ENCODE measurements around the gene PTPRH. TPM values are rescaled to one million over a fixed set of nuclear protein-coding genes. Genes with fewer than 3 reads are reported as not detected.

Gene PTPRH
- polyA plus RNA-seq, 1 donor from 2014 or later = 0.54 TPM

DNA sequence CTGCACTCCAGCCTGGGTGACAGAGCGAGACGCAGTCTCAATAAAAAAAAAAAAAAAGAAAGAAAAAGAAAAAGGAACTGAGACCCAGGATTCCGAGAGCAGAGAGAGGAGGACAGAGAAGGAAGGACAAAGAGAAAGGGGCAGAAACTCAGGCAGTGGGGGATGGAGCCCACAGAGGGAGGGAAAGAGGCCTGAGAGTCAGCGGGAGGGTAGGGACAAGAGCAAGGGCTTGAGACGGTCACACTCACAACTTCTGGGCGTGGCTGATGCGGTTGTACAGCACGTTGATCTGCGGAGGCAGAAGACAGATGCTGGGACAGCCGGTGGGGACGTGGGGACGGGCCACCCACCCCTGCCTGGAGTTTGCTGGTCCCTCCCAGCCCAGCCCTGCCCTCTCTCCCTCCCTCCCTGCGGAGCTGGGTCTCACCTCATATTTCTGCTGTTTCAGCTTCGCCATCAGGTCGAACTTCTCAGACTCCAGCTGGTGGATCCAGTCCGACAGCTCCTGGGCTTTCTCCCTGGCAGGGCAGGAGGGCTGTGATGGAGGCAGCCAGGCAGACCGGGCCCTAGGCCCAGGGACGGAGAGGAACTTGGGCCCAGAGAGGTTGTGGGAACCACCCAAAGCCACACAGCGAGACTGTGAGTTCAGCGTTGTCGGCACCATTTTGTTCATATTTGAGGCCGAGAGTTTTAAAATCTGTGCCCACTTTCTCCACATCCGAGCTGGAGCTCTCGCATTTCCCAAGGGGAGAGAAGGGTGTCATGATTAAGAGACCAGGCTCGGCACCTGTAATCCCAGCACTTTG lies 75.5 kb downstream of the PTPRH start:
- Histone ChIP-seq H3K79me2 (replicated peaks; ENCODE audit: insufficient read depth, low read length) (no peaks in the 10 kb centered on the region), H3K4me3 (ENCODE audit: low read length) (no peak overlapping the region), H3K9me2 (ENCODE audit: insufficient read depth, low read length) (no peaks in the 10 kb centered on the region), H4K20me1 (ENCODE audit: insufficient read depth) (no peaks in the 10 kb centered on the region), H3K9me3 (ENCODE audit: low read length) (no peaks in the 10 kb centered on the region), H2AFZ (ENCODE audit: low read depth, low read length) (no peak overlapping the region), H3K27me3 (ENCODE audit: insufficient read depth, low read depth, low read length) (no peaks in the 10 kb centered on the region), H3F3A (ENCODE audit: insufficient read depth, low read length, poor library complexity, severe bottlenecking) (no peaks in the 10 kb centered on the region), H3K27ac (ENCODE audit: low read length) (no peak overlapping the region), H3K4me2 (ENCODE audit: low read length) (no peak overlapping the region), H3K36me3 (ENCODE audit: insufficient read depth, low read length) (no peaks in the 10 kb centered on the region), H3K9ac (ENCODE audit: low read length) (no peak overlapping the region)
- TF ChIP-seq RAD21 (conservative IDR thresholded peaks at IDR 0.05) = no peak
- TF ChIP-seq SMC3 (conservative IDR thresholded peaks at IDR 0.05; ENCODE audit: poor library complexity) = no peak
- no peak for TF ChIP-seq EP300 (conservative IDR thresholded peaks at IDR 0.05; ENCODE audit: poor library complexity, severe bottlenecking)
- TF ChIP-seq TAF1 (IDR thresholded peaks at IDR 0.05; ENCODE audit: low read depth) = no peak
- TF ChIP-seq EZH2 (IDR thresholded peaks at IDR 0.05; ENCODE audit: borderline replicate concordance, insufficient read depth, low read length, poor library complexity, severe bottlenecking) = no peak
- TF ChIP-seq MXI1 (conservative IDR thresholded peaks at IDR 0.05; ENCODE audit: poor library complexity, severe bottlenecking) = no peak
- TF ChIP-seq, protein P1, sequence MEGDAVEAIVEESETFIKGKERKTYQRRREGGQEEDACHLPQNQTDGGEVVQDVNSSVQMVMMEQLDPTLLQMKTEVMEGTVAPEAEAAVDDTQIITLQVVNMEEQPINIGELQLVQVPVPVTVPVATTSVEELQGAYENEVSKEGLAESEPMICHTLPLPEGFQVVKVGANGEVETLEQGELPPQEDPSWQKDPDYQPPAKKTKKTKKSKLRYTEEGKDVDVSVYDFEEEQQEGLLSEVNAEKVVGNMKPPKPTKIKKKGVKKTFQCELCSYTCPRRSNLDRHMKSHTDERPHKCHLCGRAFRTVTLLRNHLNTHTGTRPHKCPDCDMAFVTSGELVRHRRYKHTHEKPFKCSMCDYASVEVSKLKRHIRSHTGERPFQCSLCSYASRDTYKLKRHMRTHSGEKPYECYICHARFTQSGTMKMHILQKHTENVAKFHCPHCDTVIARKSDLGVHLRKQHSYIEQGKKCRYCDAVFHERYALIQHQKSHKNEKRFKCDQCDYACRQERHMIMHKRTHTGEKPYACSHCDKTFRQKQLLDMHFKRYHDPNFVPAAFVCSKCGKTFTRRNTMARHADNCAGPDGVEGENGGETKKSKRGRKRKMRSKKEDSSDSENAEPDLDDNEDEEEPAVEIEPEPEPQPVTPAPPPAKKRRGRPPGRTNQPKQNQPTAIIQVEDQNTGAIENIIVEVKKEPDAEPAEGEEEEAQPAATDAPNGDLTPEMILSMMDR (IDR thresholded peaks at IDR 0.05; ENCODE audit: poor library complexity, severe bottlenecking) = no peak
- TF ChIP-seq, protein P2, sequence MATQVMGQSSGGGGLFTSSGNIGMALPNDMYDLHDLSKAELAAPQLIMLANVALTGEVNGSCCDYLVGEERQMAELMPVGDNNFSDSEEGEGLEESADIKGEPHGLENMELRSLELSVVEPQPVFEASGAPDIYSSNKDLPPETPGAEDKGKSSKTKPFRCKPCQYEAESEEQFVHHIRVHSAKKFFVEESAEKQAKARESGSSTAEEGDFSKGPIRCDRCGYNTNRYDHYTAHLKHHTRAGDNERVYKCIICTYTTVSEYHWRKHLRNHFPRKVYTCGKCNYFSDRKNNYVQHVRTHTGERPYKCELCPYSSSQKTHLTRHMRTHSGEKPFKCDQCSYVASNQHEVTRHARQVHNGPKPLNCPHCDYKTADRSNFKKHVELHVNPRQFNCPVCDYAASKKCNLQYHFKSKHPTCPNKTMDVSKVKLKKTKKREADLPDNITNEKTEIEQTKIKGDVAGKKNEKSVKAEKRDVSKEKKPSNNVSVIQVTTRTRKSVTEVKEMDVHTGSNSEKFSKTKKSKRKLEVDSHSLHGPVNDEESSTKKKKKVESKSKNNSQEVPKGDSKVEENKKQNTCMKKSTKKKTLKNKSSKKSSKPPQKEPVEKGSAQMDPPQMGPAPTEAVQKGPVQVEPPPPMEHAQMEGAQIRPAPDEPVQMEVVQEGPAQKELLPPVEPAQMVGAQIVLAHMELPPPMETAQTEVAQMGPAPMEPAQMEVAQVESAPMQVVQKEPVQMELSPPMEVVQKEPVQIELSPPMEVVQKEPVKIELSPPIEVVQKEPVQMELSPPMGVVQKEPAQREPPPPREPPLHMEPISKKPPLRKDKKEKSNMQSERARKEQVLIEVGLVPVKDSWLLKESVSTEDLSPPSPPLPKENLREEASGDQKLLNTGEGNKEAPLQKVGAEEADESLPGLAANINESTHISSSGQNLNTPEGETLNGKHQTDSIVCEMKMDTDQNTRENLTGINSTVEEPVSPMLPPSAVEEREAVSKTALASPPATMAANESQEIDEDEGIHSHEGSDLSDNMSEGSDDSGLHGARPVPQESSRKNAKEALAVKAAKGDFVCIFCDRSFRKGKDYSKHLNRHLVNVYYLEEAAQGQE (IDR thresholded peaks at IDR 0.05; ENCODE audit: borderline replicate concordance) = no peak
- TF ChIP-seq POLR2AphosphoS5 (IDR thresholded peaks at IDR 0.05) = no peak

DNA sequence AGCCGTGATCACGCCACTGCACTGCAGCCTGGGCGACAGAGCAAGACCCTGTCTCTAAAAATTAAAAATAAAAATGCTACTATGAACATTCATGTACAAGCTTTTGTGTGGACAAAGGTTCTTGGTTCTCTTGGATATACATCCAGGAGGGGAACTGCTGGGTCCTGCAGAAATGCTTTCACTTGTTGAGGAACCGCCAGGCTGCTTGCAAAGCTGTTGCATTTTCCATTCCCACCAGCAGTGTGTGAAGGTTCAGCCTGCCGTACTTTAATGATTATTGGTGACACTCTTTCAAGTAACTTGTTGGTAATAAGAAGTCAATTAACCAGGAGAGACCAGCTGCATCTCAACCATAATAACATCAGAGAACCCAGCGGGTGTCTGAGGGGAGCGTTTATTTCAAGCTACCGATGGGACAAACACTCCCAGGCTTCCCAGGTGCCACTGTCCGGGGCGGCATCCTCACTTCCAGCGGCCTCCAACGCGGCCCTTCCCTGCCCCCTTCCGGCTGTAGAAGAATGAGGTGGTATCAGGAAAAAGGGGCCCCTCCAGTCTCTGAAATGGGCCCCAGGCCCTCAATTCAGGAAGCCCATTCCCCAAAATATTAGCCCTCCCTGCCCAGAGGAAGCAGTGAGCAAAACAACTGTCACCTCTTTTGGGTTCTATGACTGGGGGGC lies 76.7 kb downstream of the PTPRH start:
- Histone ChIP-seq H4K20me1 (ENCODE audit: insufficient read depth) (no peaks in the 10 kb centered on the region), H3K9ac (ENCODE audit: low read length) (no peak overlapping the region), H3F3A (ENCODE audit: insufficient read depth, low read length, poor library complexity, severe bottlenecking) (no peaks in the 10 kb centered on the region), H3K9me2 (ENCODE audit: insufficient read depth, low read length) (no peaks in the 10 kb centered on the region), H3K4me3 (ENCODE audit: low read length) (no peak overlapping the region), H3K79me2 (replicated peaks; ENCODE audit: insufficient read depth, low read length) (no peaks in the 10 kb centered on the region), H3K27ac (ENCODE audit: low read length) (no peak overlapping the region), H3K4me2 (ENCODE audit: low read length) (no peak overlapping the region), H3K27me3 (ENCODE audit: insufficient read depth, low read depth, low read length) (no peaks in the 10 kb centered on the region), H3K36me3 (ENCODE audit: insufficient read depth, low read length) (no peaks in the 10 kb centered on the region), H2AFZ (ENCODE audit: low read depth, low read length) (no peak overlapping the region), H3K9me3 (ENCODE audit: low read length) (no peaks in the 10 kb centered on the region)
- TF ChIP-seq, protein P2 (IDR thresholded peaks at IDR 0.05; ENCODE audit: borderline replicate concordance) = no peak
- TF ChIP-seq TAF1 (IDR thresholded peaks at IDR 0.05; ENCODE audit: low read depth) = no peak
- TF ChIP-seq MXI1 (conservative IDR thresholded peaks at IDR 0.05; ENCODE audit: poor library complexity, severe bottlenecking) = no peak
- no peak for TF ChIP-seq POLR2AphosphoS5 (IDR thresholded peaks at IDR 0.05)
- no peak for TF ChIP-seq SMC3 (conservative IDR thresholded peaks at IDR 0.05; ENCODE audit: poor library complexity)
- no peak for TF ChIP-seq RAD21 (conservative IDR thresholded peaks at IDR 0.05)
- TF ChIP-seq EZH2 (IDR thresholded peaks at IDR 0.05; ENCODE audit: borderline replicate concordance, insufficient read depth, low read length, poor library complexity, severe bottlenecking) = no peak
- no peak for TF ChIP-seq EP300 (conservative IDR thresholded peaks at IDR 0.05; ENCODE audit: poor library complexity, severe bottlenecking)
- TF ChIP-seq, protein P1 (IDR thresholded peaks at IDR 0.05; ENCODE audit: poor library complexity, severe bottlenecking) = no peak

Data from neural cell (in vitro differentiated cells).